ENCODE results near the gene ANKS1A.
"Not testable (repeated sequence)": the region's sequence is repeated elsewhere in the genome, so short reads cannot be mapped to it uniquely, and the experiment has no call there.

GRCh38 chr6:34932202-34932601 is 43.1 kb downstream of the ANKS1A start:
- TF ChIP-seq CTCF (IDR thresholded peaks at IDR 0.05 in 8 of 11, conservative IDR thresholded peaks at IDR 0.05 in 3 of 11); POLR2A (IDR thresholded peaks at IDR 0.05); POLR2AphosphoS5 (IDR thresholded peaks at IDR 0.05): not testable (repeated sequence)
